ENCODE data around the gene KIF13A.
"Not testable (repeated sequence)": the region's sequence is repeated elsewhere in the genome, so short reads cannot be mapped to it uniquely, and the experiment has no call there.

The KIF13A gene

DNA sequence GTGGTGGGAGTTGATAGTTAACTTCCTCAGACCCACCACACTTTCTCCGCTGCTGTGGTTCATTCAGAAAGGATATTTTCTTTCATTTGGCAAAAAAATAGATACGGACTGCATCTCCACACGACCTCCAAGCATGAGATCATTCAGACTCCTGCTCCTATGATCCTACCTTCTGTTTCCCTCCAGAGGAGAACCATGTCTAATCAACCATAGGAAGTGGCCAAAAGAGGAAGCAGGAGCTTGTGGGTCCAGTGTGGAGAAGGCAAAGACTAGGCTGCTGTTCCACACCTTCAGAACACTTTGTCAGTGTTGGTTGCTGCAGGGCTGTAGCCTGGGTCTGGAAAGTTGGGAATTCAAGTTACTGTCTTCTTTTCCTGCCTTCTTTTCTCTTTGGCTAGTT, 10.6 kb upstream of the KIF13A start:
- no peak for DNase-seq

DNA sequence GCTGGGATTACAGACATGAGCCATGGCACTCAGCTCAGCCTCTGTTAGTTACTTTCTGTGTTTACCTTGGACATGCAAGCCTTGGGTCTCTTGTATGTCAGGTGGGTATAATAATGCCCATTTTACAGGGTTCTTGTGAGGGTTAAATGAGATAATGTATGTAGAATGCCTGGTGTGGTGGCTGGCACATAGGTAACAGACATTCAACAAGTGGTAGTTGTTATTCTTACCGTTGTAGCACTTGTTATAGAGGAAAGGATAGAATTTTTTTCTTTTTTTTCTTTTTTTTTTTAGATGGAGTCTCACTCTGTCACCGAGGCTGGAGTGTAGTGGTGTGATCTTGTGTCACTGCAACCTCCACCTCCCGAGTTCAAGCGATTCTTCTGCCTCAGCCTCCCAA, 8.0 kb upstream of the KIF13A start:
- no peak for DNase-seq

DNA sequence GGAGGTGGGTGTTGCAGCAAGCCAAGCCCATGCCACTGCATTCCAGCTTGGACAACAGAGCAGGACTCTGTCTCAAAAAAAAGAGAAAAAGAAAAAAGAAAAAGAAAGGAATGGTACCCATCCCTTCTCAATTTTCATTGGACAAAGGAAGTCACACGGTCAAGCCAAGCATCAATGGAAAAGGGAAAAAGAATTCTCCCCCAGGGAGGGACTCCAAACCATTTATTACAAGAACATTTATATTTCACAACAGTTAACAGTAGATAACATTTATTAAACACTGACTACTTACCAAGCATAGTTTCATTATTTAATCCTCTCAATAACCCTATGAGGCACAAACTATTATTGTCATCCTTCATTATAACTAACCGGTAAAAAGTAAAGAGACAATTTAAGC, 6.6 kb upstream of the KIF13A start:
- no peak for DNase-seq

DNA sequence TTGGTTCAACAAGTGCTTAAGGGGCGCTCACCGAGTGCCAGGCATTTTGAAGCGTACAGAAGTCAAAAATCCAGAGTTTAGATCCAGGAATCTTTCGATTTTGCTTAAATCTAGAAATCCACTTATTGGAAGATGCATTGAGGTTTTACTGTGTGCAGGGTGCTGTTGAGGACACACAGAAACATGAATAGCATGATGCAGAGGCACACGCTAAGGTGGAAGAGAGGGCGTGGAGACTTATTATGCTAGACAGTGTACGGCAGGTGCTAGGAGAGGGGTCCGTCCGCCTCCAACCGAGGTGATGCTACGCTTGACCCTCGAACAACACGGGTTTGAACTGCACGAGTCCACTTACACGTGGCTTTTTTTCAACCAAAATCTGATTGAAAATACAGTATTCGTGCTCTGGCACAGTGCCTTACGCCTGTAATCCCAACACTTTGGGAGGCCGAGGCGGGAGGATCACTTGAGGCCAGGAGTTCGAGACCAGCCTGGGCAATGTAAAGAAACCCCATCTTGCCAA, 1.0 kb upstream of the KIF13A start:
- DNase-seq, result no peak

DNA sequence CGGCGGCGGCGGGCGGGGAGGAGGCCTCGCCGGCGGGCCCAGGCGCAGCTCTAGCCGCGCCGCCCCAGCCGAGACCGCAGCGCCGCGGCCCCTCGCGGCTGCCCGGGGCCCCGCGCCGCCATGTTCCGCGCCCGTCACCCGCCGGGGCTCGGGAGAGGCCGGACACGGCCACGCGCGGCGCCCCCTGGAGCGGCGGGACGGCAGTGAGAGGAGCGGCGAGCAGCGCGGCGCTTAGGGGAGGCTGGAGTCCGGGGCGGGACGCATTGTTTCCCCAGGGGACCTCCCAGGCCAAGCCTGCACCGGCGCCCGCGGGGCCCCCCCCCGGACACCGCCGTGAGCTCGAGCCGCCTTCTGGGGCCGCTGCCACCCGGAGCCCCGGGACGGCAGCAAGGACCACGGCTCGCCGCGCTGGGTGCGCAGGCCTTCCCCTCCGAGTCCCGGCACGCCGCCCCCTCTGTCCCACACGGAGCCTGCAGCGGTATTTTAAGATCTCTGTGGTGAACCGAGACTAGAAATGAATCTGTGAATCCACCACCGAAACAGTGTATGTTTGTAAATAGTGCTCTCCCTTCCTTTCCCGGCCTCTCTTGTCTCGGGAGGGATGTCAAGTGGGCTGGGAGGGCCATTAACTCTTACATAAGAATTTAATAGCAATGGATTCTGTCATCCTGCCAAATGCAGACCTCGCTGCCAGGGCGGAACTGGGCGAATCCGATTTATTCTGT, 424 bp upstream of the KIF13A start:
- DNase-seq, result no peak

DNA sequence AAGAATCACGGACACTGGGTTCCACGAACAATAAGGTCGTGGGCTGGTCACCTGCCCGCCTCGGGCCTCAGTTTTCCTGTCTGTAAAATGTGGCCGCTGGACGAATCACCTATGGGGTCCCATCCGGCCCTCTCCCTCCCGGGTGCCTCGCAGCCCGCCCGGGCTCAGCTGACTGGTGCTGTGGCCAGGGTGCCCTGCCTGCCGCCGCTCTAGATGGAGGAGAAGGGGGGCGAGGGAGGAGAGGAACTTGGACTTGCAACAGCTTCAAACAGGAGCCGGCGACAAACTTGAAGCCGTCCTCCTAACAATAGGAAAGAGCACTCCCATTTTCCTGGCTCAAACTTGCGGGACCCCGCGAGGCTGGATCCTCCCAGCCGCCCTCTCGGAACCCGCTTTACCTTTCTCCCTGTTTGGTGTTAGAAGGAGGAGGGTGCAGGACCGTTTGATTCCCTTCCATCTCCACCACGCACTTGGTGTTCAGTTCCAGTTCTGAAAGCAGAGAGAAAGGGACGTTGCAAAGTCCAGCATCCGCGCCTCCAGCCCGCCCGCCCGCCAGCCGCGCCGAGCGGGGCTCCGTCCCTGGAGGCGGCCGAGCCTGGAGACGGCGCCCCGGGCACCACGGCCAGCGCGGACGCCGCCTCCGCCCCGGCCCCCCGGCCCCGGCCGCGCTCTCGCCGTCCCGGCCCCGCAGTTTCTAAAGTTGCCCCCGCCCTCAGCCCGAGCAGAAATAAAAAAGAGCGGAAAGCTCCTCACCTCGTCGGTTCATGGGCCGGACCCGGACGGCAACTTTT, 584 bp downstream of the KIF13A start:
- DNase-seq, result no peak

DNA sequence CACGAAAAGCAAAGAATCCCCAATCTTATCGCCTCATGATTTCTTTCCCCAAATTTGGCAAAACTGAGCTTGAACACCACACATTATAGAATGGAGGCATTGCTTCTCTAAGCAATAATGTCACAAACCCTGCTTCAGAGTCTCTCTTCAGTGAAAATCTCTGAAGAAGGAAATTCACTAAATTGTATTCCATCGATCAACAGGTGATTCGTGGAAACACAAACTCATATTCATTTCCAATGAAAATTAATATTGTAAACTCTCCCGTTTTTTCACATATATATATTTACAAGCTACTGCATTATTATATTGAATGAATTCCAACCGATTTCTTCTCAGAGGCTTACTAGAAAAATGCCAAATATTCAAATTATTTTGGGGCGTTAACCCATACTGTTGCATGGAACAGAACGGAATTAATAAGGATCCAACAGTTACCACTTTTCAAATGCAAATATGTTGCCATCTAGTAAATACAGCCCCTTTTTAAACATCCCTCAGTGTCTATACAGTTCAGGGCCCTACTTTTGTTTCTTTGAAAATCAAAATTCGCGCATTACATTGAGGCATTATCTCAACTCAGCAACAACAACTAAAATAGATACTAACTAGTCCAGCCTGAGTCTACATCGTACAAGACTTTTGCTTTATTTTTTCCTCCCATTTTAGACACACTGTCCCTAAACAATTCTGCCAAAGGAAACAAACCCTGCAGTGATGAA, 1.3 kb downstream of the KIF13A start:
- no peak for DNase-seq

DNA sequence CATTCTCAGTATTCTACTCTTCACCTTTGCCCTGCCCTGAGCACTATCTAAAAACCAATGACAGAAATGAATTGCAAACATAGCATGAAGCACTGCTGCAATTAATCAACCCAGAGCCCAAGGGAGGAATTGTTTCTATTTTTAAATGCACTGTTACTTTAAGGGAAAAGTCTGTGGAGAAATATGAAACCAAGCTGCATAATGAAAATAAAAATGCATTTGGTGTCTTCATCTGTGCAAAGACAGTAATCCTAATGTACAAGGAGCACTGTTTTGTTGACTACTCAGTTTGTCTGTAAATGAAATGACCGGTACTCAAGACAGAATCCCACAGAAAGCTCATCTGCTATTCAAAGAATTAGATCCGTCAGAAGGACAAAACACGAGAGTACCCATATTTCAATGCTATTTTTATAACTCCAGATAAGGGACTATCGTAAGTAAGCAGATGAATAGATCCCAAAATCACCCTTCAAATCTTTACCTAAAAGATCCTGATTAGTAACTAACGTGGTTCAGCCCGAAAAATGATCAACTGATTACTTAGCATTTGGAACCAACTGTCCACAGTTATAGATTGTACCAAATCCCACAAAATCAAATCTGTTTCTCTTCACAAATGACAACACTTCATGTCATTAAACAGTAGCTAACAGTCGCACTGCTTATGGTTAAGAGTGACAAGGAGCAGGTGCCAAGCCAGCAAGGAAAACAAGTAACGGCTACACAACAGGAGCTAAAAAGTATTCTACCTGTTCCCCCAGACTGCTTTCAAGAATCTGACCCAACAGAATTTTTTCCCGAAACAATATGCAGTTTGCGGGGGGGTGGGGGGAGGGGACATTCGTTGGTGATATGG, 2.4 kb downstream of the KIF13A start:
- no peak for DNase-seq

DNA sequence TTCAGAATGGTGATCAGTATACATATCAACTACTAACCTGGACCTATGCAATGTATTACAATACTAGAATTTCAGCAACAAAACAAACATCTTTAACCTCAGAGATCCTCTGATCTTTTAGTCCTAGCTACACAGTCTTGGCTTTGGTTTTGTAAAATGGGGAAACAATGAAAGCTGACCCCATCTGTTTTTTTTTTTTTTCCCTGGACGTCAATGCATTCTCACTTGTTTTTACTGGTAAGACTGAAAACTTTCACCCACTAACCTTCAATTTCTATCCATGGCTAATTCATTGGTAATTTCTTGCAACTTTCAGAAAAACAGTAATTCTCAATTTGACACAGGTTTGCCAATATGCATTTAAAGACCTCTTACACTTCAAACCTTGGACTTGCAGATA, 3.0 kb downstream of the KIF13A start:
- DNase-seq, result no peak

DNA sequence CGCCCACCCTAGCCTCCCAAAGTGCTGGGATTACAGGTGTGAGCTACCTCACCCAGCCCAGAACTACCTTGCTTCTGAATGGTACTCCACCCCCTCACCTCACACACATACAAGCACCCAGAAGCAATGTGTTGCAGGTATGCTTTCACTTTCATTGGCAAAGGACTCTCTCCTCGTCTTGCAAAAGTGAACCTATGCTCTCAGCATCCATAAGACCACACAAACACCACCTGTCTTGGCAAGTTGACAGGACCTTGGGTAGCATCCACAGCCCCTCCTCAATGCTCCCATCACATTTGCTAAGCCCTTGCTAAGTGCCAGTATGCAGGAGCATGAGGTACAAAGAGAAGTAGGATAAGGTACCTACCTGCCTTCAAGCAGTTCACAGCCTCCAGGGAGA, 3.7 kb downstream of the KIF13A start:
- DNase-seq, result no peak

DNA sequence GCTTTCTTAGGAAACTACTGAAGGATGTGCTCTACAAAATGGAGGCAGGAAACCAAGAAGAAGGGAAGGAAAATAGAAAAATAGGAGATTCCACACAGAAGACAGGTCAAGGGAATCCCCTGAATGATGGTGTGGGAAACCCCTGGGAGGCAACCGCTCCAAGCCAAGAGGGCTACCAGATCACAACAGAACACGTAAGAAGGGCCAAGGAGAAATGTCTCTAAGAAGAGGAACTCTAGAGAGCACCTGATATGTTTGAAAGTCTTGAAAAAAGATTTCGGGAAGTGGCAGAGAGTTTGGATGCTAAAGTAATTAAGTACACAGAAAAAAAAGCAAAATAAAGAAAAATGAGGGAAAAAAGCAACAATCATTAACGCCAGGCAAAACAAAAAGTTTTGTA, 7.1 kb downstream of the KIF13A start:
- no peak for DNase-seq

DNA sequence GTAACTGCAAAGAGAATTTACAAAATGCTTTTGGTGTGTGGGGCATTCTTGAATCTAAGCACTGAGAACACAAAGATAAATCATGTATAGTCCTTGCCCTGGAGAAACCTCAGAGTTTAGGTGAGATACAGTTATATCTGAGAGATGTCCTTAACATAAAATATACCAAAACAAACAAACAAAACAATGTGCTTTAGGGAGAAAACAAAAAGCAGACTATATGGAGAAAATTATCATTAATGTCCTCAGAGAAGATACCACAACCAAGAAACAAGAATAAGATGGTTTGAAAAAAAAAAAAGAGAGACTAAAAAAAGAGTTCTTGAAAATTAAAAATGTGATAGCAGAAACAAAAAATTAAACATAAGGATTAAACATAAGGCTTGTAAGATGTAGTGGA, 8.0 kb downstream of the KIF13A start:
- DNase-seq, result no peak

DNA sequence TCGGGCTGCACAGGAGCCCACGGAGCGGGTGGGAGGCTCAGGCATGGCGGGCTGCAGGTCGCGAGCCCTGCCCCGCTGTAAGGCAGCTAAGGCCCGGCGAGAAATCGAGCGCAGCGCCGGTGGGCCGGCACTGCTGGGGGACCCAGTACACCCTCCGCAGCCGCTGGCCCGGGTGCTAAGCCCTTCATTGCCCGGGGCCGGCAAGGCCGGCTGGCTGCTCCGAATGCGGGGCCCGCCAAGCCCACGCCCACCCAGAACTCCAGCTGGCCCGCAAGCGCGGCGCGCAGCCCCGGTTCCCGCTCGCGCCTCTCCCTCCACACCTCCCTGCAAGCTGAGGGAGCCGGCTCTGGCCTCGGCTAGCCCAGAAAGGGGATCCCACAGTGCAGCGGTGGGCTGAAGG, 11.2 kb downstream of the KIF13A start:
- DNase-seq, result not testable (repeated sequence)

DNA sequence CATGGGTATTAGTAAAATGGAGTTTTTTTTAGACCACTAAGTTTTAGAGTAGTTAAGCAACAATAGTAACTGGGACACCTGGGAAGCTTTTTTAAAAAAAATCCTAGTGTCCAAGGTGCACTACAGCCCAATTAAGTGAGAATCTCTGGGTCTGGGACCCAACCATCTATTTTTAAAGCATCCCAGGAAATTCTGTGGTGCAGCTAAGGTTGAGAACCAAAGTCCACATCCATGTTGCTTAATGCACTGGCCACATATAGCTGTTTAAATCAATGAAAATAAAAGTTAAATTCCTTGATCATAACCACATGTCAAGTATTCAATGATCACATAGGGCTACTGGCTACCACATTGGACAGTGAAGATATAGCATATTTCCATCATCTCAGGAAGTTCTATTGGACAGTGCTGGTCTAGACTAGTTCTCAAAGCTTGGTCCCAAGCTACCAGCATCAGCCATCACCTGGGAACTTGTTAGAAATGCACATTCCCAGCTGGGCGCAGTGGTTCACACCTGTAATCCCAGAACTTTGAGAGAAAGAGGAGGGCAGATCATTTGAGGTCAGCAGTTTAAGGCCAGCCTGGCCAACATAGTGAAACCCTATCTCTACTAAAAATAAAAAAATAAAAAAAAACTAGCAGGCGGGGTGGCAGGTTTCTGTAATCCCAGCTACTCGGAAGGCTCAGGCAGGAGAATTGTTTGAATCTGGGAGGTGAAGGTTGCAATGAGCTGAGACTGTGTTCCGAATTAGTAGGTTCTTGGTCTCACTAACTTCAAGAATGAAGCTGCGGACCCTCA, 12.7 kb downstream of the KIF13A start:
- DNase-seq, result no peak

DNA sequence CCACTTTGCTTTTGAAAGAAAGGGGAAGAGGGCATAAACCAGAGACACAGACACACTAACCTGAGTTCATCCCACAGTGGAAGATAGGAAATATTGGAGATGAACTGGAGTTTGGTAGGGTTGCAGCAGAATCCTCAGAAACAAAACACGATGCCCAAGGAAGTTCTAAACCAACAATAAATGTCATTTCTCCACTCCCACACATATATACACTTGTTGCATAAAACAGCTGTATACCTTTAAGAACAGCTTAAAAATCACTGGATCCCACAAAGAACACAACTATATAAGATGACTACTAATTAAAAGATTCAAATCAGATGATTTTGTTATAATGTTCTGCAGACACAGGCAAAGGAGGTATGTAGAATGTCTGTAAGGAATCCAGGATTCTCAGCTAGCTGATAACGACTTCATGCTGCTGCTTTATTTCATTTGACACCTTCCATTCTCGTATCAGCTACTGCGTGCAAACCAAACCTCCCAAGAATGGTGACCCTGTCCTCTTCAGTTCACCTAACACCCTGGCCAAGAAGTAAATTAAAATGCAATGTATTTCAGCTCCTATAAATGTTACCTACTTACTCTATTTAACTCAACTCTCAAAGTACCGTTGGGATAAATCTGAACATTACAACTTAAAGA, 14.3 kb downstream of the KIF13A start:
- DNase-seq, result no peak

DNA sequence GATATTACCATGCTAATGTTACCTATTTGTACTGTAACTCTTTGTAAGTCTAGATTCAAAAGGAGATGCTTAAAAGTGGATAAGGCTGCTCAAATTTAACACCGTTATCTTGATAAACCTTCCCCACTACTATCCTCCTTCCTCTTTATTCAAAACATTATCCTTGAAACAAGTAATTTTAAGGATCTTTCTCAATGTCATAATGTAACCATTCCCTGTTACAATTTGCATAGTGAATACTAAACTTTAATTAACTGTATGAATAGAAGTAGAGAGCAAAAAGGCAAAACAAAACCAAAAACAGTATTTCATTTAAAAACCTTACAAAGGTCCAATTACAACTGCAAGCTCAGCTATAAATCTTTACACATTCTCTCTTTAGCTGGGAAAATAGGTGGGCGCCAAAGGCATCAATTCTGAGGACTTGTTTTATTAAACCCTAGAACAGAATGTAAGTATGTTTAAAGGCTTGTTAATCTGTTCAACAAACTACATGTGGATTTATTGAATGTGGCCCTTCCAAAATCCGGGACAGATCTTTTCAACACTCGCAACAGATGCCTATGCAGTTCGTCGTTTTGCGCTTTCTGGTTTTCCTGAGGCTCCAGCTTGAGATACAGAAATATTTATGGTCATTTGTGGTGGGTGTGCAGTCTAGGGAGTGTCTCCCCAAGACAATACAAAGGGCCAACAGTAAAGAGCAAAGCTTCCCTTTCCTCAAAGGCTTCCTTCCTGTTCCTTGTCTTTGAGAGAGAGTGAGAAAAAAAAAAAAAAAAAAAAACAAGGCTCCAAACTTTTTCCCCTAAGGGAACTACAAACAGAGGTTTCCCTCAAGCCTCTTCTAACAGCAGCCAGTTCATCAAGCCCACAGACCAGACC, 15.1 kb downstream of the KIF13A start:
- no peak for DNase-seq

DNA sequence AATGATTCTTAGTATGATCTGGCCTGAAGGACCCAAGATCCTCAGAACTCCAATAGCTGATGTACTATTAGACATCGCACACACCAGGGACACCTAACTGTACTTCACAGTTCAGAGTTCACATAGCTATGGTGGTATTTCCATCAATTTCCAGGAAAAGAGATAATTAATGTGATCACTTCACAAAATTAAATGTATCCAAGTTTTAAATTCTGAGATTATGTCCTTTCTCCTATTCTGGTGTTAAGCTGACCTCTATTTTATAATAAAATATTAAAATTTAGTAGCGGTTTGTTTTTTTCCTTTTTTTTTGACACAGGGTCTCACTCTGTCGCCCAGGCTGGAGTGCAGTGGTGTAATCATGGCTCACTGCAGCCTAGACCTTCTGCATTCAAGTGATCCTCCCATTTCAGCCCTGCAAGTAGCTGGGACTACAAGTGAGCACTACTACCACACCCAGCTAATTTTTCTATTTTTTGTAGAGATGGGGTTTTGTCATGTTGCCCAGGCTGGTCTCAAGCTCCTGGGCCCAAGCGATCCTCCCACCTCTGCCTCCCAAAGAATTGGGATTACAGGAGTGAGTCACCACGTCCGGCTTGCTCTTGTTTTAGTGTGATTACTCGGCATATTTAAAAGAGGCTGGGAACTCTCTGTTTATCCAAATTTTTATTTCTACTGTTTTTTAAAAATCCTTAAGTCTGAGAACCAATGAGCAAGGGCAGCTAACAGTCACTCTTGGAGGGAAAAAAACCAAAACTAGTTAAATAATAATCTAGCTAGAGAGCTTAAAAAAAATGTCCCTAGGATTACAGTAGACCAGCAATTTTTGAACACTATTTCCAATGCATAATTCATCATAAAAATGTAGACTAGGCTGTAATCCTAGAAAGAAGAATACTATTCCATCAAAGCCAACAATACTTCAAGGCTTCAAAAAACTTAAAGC, 16.0 kb downstream of the KIF13A start:
- no peak for DNase-seq

DNA sequence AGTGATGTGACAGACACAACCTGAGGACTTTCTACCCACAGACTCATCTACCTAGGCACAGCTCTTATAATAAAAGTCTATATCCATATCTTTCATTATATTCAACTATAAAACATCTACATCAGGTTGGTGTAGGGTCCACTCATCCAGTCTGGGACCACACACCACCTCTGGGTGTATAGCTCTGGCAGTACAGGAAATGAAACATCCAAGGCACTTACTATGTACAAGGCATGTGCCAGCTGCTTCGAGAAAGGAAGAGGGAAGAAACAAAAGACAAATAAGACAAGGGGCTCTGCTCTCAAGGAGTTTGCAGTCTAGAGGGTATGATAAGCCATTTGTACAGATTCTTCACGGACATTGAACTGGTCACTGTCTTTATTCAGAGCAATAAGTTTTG, 18.6 kb downstream of the KIF13A start:
- DNase-seq, result no peak

Measured in CD4-positive, alpha-beta T cell treated with Interleukin-4 for 4 hours (primary cell).